Ammon's horn (tissue), 1 donor: ENCODE measurements around the gene PDE4D.

Experiments
- DNase-seq: peaks from one replicate; pipeline ENCODE4 v3.0.0-alpha.2; 2016; ENCODE audit warnings: low spot score

PDE4D gene

DNA sequence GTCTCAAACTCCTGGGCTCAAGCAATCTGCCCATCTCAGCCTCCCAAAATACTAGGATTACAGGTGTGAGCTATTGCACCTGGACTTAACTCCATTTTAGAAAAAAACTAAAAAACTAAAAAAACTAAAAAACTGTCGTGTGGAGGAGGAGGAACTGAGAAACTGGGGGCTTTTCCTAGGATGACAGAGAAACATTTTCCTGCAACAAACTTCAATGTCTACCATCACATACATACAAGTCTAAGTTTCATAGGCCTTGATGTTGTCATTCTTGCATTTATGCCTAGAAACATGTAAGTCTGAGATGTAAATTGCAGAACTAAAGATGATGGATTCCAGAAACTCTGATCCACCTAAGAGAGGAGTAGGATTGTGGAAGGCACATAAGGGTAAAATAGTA, 753.8 kb downstream of the PDE4D start:
- DNase-seq = no peak

DNA sequence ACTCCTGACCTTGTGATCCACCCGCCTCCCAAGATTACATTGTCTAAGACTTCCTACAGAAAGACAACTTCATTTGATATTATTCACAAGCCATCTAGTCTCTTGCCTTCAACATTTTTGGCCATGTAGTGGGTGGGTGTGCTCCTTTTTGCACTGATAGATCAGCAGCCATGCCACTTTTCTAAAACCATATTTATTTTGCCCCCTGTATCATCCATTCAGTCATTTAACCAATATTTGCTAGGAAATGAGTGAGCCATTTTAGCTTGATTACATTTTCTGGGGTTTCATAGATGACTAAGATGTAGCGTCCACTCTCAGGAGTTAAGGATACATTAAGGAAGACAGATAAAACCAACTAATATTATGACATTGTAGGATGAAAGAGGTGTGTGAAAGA, 755.0 kb downstream of the PDE4D start:
- no peak for DNase-seq

DNA sequence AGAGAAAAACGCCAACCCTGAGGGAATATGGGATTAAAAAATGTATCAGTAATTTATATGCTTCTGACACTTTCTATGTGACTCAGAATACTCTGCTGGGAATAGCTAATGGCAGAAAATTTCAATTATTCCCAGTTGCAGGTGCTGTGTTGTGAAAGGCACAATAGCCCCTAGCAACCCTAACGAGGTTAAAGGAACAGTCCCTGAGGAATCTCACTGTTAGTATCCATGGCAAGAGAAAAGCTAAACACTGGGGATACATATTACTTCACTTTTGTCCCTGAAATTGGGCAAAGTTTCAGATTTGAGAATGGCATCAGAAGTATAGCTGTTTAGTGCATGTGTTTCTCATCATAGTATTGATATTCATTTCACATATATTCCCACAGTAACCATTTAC, 755.7 kb downstream of the PDE4D start:
- no peak for DNase-seq

DNA sequence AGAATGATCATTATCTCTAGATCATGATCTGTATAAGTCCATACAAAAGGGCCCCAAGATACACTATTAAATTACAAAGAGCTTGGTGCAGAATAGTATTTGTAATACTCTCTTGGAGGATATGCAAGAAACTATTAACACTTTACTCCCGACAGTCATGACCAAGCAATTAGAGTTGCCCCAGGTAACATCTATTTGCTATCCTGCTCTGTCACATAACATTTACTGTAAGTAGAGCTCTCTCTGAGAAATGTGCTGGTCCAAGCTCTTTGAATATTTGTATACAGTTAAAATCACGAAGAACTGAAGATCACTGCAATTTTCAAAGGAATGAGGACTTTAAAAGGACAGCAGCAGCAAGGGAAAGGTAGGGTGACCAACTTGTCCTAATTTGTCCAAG, 757.0 kb downstream of the PDE4D start:
- no peak for DNase-seq

DNA sequence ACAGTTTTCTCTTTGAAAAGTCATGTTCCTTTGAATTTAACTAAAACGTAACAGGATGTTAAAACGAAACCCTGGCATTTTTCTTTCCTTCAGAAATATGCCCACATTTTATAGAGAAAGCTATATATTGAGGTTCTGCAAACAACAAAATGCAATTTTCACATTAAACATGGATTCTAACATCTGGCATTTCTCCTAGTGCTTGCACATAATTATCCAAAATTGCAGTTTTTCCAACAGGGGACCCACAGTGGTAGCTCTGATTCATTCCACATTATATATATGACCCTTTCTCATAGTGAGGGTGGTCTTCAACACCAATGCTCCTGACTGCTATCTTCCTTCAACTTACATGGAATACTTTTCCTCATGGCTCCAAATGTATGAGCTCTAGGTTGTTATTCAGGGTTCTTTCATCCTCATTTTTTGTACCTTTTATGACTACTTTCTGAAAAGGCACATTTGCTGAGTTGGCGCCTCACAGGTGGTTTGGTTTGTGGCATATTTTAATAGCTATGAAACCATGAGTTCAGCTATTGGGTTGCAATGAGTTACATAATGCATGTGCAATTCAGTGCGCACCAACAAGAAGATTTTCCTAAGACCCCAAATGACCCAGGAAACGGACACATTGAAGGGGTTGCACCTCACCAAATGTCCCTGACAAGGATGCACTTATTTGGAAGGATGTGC, 758.9 kb downstream of the PDE4D start:
- DNase-seq = no peak

DNA sequence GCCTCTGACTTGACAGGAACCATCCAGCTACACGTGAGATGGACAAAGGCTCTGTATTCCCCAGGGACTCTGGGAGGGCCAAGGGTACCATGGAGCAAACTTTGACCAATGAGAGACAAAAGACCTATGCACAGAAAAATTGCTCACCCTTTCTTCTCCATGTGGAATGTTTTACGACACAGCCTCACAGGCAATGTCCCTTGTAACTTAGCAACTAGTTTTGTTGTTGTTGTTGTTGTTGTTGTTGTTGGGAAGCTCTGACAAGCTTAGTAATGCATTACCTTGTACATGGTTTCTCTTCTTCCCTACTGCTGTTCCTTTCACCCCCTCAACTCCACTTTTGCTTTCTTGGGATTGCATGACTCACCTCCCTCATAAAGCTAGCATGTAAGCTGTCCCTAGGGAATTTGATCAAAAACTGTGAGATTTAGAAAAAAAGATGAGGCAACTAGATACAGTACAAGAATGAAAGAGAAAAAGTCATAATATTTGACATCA, 759.7 kb downstream of the PDE4D start:
- no peak for DNase-seq

DNA sequence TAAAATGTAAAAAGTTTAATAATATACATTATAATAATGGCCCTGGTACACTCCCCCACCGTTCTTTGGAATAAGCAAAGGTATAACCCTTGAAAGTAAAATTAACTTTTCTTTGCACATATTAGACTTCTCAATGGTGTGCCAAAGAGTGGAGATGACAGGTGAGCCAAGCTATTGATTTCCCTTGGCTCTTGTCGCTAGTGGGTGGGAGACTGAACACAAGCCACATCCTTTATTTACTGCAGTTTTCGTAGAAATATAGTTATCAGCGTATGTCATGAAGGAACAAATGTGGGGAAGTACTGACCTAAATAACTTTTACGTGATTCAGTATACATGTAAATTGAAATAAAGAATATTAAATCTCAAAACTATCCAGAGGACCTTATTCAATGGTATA, 761.4 kb downstream of the PDE4D start:
- no peak for DNase-seq

DNA sequence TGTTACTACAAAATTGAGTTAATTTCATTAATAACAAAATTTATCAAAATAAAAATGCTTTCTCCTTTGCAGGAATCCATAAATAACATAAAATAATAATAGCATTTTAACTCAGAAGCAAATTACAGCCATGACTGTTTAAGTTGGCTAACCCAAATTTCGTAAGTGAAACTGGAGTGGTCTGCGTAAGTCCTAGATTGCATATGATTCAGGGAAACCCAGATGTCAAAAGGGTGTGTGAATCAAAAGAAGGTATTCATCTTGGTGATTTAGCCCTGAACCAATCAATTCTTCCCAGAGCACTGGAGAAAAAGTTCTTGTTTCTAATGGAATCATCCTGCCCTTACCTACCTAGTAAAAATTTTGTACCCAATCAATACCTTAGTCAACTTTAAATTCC, 763.1 kb downstream of the PDE4D start:
- no peak for DNase-seq

DNA sequence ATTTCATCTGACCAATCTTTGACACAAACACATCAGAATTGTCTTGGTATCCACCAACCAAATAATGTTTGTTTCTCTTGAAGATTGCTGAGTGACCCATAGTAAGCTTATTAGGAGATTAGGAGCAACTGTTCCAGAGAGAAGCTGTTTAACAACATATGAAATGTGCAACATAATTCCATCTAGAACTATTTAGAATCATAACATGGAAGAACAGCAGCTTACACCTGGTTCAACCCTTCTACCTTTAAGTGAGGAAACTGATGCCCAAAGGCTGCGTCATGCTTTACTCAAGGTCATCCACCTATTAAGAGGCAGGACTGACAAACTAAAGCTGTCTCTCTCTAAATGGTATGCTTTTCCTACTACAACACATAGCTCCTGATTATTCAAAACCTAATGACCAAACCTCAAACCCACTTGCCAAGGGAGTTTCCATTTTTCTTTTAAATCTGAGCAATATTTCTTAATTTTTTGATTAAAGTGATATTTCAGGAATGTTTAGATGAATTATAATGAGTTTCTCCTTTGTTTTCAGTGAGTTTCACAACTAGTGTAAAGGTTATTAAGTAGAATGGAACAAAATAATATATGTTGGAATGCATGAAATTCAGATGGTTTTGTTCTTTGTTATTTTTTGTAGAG, 764.8 kb downstream of the PDE4D start:
- no peak for DNase-seq

DNA sequence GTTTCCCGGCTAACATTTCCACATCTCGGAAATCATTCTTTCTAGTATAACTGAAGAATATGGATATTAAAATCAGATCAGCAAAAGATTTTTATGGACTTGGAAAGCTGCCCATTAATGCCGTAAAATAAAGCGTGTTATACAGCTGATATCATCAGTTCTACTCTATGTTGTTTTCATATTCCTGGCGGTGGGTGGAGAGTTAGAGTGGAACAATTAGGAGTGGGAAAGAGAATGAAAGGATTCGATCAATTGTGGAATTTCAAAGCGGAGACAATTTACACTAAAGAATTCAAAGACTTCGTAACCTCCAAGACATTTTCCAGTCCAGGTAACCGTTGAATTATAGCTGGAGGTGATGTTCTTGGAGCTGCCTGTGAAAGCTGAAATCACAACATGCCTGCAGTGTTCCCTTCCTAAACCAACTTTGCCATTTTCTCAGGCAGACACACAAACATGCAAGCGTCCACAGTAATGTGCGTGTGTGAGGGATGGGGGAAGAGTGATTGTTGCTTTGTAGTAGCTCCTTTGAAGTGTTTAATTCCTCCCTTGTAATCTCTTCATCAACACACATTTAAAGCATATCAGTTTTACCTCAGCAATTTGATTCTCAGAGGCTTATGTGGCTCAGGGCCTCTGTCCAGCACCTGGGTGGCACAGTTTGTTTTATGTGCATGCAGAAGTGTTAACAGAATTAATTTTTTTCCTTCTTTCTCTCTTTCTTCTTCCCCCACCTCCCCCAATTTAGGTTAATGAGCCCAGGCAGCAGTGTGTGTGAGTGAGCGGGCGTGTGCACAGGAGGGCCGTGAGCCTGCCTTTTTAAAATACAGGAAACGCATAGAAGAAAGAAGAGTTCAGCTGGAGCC, 766.6 kb downstream of the PDE4D start:
- DNase-seq = peak; percentile 22

DNA sequence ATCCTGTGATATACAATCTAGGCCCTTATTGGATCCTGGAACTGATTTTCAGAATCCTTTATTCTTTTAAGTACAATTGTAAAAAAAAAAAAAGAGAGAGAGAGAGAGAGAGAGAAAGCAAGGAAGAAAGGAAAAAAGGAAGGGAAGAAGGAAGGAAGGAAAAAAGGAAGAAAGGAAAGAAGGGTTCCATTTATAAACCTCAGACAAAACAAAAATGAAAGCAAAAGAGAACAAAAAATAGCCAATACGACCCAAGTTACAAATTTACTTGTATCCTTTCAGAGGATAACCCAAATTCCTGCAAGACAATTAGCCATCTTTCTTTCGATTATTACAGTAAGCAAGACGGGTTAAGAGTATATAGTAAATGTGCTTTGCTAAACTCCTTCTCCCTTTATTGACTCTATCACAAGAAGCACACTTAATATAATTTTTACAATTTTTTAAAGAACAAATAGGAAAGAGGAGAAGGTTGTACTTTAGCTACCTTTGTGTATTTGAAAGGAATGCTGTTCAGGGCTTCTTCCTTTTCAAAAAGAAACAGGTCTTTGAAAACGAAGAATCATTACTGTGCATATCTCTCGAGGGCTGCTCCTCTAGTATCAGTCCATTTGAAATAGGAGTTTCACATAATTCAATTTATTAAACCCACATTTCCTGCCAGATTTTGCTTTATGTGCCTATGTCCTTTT, 767.4 kb downstream of the PDE4D start:
- DNase-seq = no peak

DNA sequence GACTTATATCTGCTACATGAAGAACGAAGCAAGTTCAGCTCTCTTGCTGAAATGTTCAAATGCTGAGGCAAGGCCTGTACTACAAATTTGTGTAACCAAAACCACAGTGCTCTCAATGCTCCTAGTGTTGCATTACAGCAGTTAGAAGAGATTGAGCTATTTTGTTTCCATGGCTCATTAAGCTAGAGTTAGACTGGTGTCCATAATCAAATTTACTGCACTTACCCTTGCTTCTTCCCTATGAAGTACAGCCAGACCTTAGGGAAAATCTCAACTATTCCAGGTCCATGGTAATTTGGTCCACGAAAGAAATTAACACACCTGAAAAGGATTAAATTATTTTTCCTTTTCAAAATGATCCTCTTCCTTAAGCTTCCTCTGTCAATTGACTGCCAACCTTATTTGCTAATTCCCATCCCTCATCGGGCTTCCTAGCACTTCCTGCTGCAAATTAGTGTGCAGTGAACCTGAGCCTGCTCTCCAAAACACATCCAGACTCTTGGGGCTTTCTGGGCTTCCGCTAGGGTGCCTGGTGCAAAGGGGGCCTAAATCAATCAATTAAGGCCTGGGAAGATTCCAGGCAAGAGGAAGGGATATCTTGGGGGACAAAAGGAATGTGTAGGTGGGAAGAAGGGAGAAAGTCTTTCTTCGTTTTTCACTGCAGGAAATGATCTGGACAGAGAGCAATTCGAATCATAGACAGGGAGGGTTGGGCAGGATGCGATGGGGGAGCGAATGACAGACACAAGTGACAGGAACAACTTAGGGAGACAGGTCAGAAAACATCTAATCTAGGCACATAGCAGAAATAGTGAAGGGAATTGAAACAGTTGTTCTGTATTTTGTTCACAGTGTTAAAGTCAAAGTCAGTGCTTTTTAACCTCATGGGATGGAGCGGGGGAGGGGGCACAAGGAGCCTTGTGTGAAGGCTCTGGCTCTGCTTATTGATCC, 768.2 kb downstream of the PDE4D start:
- DNase-seq = no peak

DNA sequence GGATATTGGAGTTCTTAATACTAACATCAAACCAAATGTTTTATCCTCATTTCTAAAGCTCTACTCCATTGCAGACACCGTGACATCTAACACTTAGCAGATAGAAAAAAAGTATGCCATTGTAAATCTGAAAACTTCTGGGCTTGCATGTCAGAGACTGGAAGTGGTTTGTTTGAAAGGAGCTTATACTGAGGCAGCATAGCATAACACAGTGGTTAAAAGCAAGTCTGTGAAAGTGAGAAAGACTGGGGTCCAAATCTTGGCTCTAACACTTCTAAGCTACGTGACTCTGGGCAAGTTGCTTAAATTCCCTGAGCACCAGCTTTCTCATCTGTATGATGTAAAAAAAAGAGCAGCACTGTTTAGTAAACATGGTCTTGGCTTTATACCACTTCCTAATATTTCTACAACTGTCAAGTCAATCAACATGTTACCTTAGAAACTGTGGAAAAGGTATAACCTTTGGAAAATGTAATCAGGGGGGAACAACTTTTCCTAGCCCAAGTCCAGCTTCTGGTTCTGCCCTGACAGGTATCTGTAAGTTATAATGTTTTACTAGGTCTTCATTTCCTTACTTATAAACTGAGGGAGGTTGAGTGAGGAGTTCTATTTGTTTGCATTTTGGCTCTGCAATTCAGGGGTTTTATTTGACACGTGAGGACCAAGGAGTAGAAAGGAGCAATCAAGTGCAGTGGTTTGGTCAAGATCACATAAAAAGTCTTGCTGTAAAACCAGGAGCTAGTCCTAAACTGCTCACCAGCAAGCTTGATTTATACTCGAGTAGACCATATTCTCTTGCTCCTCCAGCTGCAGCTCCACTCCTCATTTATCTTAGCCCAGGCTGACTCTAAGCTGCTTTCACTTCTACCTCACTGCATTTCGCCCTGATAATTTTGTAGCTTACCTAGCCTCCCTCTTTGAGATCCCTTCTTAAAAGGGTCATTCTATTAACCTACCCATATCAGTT, 769.6 kb downstream of the PDE4D start:
- no peak for DNase-seq

DNA sequence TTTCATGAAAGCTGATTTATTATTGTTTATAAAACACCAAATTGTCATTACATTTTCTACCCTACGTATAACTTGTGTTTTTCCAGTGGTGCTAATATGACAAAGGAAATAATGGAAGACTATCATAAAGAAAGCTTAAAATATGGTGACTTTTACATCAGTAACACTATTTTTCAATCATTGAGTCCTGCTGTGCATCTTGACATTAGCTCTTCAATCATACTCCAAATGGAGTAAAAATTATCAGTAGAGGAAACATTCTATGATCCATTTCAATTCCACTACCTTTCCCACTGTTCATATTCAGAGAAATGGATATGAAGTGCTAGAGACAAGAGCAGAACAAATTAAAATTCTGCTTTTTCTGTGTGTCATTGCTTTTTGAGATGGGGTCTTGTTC, 774.0 kb downstream of the PDE4D start:
- no peak for DNase-seq

DNA sequence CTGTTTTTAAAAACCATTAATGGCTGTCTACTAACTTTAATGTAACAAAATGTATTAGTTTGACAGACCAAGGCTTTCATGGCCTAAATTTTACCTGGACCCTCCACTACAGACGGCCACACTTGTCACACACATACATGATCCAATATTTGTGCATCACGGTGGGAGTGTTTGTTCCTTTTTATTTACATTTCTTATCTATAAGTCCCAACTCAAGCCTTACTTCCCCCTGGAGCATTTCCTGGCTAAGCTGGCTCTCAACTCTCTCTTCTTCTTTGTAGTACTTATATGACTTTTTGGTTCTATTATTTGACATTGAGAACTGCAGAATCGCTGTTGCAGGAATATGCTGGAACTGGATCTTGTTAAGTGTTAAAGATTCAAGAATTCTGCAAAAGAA, 776.2 kb downstream of the PDE4D start:
- DNase-seq = no peak

DNA sequence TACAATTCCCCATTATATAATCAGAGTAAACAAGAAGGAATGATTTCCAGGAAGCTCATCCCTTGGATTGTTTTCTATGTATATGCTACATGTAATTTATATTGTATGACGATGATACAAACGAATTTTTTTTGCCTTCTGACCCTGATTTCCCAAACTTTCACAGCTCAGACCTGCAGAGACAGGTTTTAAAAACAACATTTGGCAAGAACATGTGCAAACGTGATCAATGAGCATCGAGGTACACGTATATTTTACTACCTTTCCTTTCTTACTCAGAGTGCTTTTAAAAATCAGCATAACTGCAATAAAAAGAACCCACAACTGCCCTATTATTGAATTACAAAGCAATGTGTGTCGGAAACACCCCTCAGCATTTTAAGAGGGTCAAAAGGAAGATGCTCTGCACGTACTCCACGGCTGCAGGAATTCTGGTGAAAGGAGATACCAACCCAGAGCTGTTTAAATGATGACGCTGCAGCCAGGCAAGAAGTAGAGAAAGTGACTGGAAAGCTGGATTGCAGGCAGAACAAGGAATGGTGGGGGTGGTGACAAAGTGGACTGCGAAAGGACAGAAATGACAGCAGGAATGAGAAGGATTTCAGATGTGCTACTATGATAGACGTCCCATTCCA, 777.2 kb downstream of the PDE4D start:
- DNase-seq = no peak

DNA sequence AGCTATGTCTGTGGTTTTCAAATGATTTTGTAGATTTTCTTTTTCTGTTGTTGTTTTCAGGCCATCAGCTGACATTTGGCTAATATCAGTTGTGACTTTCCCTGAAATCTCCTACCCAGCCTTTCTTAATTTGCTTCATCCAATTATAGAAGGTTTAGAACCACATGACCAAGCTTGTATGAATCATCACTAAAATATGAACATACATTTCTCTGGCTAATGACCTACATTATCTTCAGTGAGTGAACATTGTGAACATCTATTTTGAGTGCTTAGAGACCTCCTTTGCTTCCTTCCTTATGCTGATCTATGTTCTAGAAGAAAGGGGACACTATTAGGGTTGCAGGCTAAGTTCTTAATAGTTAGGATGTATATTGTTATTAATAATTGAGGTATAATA, 778.2 kb downstream of the PDE4D start:
- DNase-seq = no peak

DNA sequence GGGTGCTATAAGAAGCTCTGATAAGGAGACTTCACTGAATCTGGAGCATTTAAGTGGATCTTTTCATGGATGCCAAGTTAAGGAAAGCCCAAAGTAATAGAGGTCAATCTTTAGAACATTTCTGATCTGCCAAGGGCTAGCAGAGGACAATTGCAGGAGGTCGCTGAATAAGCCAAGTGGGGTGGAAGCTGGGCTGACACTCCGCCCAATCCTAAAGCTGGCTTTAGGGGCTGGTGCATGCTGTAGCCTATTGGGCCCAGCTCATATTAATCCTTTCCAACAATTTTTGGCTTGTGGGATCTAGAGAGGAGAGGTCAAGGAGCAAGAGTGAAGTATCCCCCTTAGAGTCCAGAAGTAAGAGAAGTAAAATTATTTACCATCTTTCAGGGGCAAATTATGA, 784.1 kb downstream of the PDE4D start:
- DNase-seq = no peak

DNA sequence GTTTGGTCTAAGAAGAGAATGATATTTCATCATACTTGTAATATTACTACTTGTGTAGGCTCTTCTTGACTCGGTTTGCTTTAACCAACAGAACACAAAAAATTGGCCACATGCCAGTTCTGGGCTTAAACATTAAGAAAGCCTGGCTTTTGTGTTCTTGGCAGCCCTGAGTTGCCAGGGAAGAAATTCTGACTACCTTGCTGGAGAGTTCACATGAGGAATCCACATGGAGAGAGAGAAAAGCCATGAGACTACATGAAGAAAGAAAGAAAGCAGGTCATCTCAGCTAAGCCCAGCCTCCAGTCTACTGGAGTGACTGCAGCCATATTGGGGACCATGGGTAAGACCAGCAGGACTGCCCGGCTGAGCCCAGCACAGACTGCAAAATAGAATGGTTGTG, 785.8 kb downstream of the PDE4D start:
- no peak for DNase-seq
